M059J (cell line): Measurements from ENCODE around the gene POLK. TPM values are rescaled to one million over a fixed set of nuclear protein-coding genes. Genes with fewer than 3 reads are reported as not detected.

ENCODE experiments used
- total RNA-seq: library from RNA; depleted of rRNA; stranded (reverse); fragments of >200 nt; shearing (Covaris generic); gene quantifications from 2 replicates; pipeline ENCODE4 v1.2.3, GENCODE V29; 2014; rRNA removed

Gene POLK
- total RNA-seq, 1 experiment from 2014 or later = 24.2 TPM

Other genes starting within 250 kb of the POLK start
- gene HMGCR, start 174.7 kb upstream of the POLK start, total RNA-seq = 68.4 and 154 TPM in 2 replicates
- gene CERT1, start 262 bp upstream of the POLK start, total RNA-seq = 10.9 and 13.3 TPM in 2 replicates
- gene ANKDD1B, start 99.6 kb downstream of the POLK start, total RNA-seq = 0.05 TPM in 1 of 2 replicates, not detected in the other
- gene POC5, start 205.5 kb downstream of the POLK start, total RNA-seq = 57.7 and 58.9 TPM in 2 replicates